ENCODE data around the gene IQCB1.

The IQCB1 gene

GRCh38 chr3:121722411-121722810 is 112.4 kb downstream of the IQCB1 start:
- no peak overlapping the region for H3K4me3 ChIP-seq (ENCODE audit: low read depth, low read length)
- no peak for TF ChIP-seq CTCF (IDR thresholded peaks at IDR 0.05; ENCODE audit: low read depth, low read length, missing control alignments)
- no peak for DNase-seq (ENCODE audit: low read depth)
- in situ Hi-C loops (cut with HindIII; ENCODE audit: low sequenced_read_pairs): no loop called here

GRCh38 chr3:121720163-121720562 is 114.7 kb downstream of the IQCB1 start:
- H3K4me3 ChIP-seq (ENCODE audit: low read depth, low read length): no peak overlapping the region
- DNase-seq (ENCODE audit: low read depth): no peak
- no peak for TF ChIP-seq CTCF (IDR thresholded peaks at IDR 0.05; ENCODE audit: low read depth, low read length, missing control alignments)
- in situ Hi-C loops (cut with HindIII; ENCODE audit: low sequenced_read_pairs): no loop called here

Data from astrocyte of the cerebellum (primary cell).